ENCODE data around the gene PLXNA4. TPM values are rescaled to one million over a fixed set of nuclear protein-coding genes. Genes with fewer than 3 reads are reported as not detected.

PLXNA4 gene
- total and polyA plus RNA-seq, 9 of the 15 experiments (the other 6 are each of a cell fraction or from before 2014, with no cell fraction given): under 0.01 to 0.09 TPM; not detected in 7

DNA sequence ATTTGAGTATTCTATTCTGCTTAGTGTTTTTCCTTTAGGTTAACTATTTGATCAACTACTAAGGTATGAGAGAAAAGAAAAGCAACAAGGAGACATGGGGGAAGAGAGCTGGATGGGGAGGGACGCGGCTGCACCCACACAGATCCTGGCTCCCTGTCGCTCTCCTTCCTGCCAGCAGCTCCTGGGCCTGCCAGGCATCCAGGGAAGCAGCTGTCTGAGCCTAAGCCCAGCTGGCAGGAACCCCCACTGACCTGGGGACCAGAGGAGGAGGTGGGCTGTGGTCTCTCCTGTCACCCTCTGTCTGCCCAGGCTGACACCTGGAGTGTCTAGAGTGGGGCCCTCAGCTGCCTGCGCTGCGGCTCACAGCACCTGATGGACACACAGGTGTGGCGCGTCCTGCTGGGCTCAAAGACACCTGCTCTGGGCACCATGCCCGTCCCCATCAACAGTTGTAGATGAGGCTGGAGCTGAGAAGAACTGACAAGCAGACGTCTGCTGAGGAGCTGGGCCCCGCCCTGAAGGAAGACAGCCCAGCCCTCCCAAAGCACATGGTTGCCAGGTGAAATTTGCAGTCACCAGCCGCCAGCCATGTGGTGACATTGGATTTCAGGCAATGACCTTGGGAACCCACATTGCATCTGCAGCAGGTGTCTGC is 207.9 kb downstream of the PLXNA4 start:
- Histone ChIP-seq H4K20me1 (replicated peaks; ENCODE audit: control insufficient read depth, insufficient read depth, low read length) (no peaks in the 10 kb centered on the region; the same call in none of the 2 replicates), H3K9me3 (replicated peaks; ENCODE audit: control insufficient read depth, insufficient read depth, low read depth, low read length) (no peaks in the 10 kb centered on the region), H2AFZ (ENCODE audit: low read depth, low read length) (no peak overlapping the region), H3K27ac (ENCODE audit: extremely low read depth, low read depth, low read length) (no peak overlapping the region), H3K9me1 (ENCODE audit: control insufficient read depth, insufficient read depth, low read length) (no peaks in the 10 kb centered on the region), H3K4me1 (replicated peaks in 1 of 2; ENCODE audit: control insufficient read depth in 2 of 2, insufficient read depth in 2 of 2, low read length in 2 of 2) (no peaks in the 10 kb centered on the region), H3K4me3 (no peak overlapping the region), H3K4me2 (ENCODE audit: insufficient read depth, low read length) (no peak overlapping the region), H3K36me3 (ENCODE audit: control insufficient read depth, insufficient read depth, low read length) (no peaks in the 10 kb centered on the region), H3K79me2 (ENCODE audit: control insufficient read depth, insufficient read depth, low read length) (no peaks in the 10 kb centered on the region), H3K27me3 (ENCODE audit: control insufficient read depth in 2 of 2, insufficient read depth in 2 of 2, low read length in 2 of 2) (peaks cover 13 to 50% of the 10 kb centered on the region in 2 experiments), H3K9ac (ENCODE audit: insufficient read depth in 1 of 2, low read depth in 2 of 2, low read length in 2 of 2) (no peak overlapping the region)
- no peak for ATAC-seq
- WGBS (ENCODE audit: insufficient coverage, low coverage, missing lambda C conversion rate): 1% methylated on average over 11 of the region's 11 CpGs
- CTCF ChIA-PET (ENCODE audit: low intra/inter-chr PET ratio): no interaction called here
- BruUV-seq (replicated peaks): no TSS peak
- in situ Hi-C loops (cut with MboI): no loop called here
- DNase-seq (ENCODE audit: extremely low read depth in 1 of 4, low spot score in 3 of 4): no peak
- intact Hi-C loops (cut with micrococcal nuclease): no loop called here
- no peak for FAIRE-seq
- no peak for TF ChIP-seq ZNF717 (CRISPR knock-in tag; IDR thresholded peaks at IDR 0.05)
- TF ChIP-seq, protein P1, sequence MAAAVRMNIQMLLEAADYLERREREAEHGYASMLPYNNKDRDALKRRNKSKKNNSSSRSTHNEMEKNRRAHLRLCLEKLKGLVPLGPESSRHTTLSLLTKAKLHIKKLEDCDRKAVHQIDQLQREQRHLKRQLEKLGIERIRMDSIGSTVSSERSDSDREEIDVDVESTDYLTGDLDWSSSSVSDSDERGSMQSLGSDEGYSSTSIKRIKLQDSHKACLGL (CRISPR knock-in tag; IDR thresholded peaks at IDR 0.05; ENCODE audit: borderline replicate concordance, poor library complexity, severe bottlenecking): no peak
- no peak for TF ChIP-seq SIN3B (IDR thresholded peaks at IDR 0.05; ENCODE audit: low read depth)
- no peak for TF ChIP-seq ZNF3 (CRISPR knock-in tag; IDR thresholded peaks at IDR 0.05)
- no peak for TF ChIP-seq ZNF778 (CRISPR knock-in tag; IDR thresholded peaks at IDR 0.05)
- TF ChIP-seq ZNF695 (CRISPR knock-in tag; IDR thresholded peaks at IDR 0.05): no peak
- no peak for TF ChIP-seq ATF1 (CRISPR knock-in tag; IDR thresholded peaks at IDR 0.05)
- TF ChIP-seq ATF1 (tag; IDR thresholded peaks at IDR 0.05): no peak
- TF ChIP-seq NFIX (CRISPR knock-in tag; IDR thresholded peaks at IDR 0.05; ENCODE audit: low read depth): no peak
- no peak for TF ChIP-seq TRIM24 (IDR thresholded peaks at IDR 0.05)
- TF ChIP-seq, protein P2, sequence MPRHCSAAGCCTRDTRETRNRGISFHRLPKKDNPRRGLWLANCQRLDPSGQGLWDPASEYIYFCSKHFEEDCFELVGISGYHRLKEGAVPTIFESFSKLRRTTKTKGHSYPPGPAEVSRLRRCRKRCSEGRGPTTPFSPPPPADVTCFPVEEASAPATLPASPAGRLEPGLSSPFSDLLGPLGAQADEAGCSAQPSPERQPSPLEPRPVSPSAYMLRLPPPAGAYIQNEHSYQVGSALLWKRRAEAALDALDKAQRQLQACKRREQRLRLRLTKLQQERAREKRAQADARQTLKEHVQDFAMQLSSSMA (CRISPR knock-in tag; IDR thresholded peaks at IDR 0.05): no peak
- TF ChIP-seq ZNF12 (CRISPR knock-in tag; IDR thresholded peaks at IDR 0.05): no peak
- TF ChIP-seq ZNF764 (CRISPR knock-in tag; IDR thresholded peaks at IDR 0.05; ENCODE audit: low read depth): no peak
- TF ChIP-seq RUNX1 (IDR thresholded peaks at IDR 0.05; ENCODE audit: low read depth): no peak
- TF ChIP-seq ZNF175 (CRISPR knock-in tag; IDR thresholded peaks at IDR 0.05; ENCODE audit: low read depth): no peak
- no peak for TF ChIP-seq POLR2B (IDR thresholded peaks at IDR 0.05; ENCODE audit: low read depth, partially characterized antibody)
- TF ChIP-seq, protein P3, sequence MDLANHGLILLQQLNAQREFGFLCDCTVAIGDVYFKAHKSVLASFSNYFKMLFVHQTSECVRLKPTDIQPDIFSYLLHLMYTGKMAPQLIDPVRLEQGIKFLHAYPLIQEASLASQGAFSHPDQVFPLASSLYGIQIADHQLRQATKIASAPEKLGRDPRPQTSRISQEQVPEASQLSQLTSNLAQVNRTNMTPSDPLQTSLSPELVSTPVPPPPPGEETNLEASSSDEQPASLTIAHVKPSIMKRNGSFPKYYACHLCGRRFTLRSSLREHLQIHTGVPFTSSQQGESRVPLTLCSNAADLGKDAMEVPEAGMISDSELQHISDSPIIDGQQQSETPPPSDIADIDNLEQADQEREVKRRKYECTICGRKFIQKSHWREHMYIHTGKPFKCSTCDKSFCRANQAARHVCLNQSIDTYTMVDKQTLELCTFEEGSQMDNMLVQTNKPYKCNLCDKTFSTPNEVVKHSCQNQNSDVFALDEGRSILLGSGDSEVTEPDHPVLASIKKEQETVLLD (IDR thresholded peaks at IDR 0.05): no peak
- TF ChIP-seq, protein P4, sequence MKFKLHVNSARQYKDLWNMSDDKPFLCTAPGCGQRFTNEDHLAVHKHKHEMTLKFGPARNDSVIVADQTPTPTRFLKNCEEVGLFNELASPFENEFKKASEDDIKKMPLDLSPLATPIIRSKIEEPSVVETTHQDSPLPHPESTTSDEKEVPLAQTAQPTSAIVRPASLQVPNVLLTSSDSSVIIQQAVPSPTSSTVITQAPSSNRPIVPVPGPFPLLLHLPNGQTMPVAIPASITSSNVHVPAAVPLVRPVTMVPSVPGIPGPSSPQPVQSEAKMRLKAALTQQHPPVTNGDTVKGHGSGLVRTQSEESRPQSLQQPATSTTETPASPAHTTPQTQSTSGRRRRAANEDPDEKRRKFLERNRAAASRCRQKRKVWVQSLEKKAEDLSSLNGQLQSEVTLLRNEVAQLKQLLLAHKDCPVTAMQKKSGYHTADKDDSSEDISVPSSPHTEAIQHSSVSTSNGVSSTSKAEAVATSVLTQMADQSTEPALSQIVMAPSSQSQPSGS (CRISPR knock-in tag; IDR thresholded peaks at IDR 0.05): no peak
- POLR2A ChIA-PET: no interaction called here
